BLaER1 treated with 17β-estradiol and CSF1 and Interleukin-3, amounts not matched to agents 10 nM and 100 nM (cell line): ENCODE data around the gene TFAM.
A peak's percentile ranks its signal among the peaks of the same experiment; 100 is the strongest.

Experiments used
- H3K27ac ChIP-seq, 11 experiments: shearing (Covaris generic); formaldehyde crosslinking; 2 replicates each; pipeline ENCODE4 v1.8.1; 2022
- H3K27me3 ChIP-seq, 11 experiments: shearing (Covaris generic); formaldehyde crosslinking; 2 replicates each; pipeline ENCODE4 v1.8.1; 2022
- H3K36me3 ChIP-seq, 11 experiments: shearing (Covaris generic); formaldehyde crosslinking; 2 replicates each; pipeline ENCODE4 v1.8.1; 2022
- H3K4me1 ChIP-seq, 10 experiments: shearing (Covaris generic); formaldehyde crosslinking; 2 replicates each; pipeline ENCODE4 v1.8.1; 2022
- H3K4me2 ChIP-seq, 11 experiments: shearing (Covaris generic); formaldehyde crosslinking; 2 replicates each; pipeline ENCODE4 v1.8.1; 2022
- H3K4me3 ChIP-seq, 10 experiments: shearing (Covaris generic); formaldehyde crosslinking; 2 replicates each; pipeline ENCODE4 v1.8.1; 2022
- H3K9ac ChIP-seq, 11 experiments: shearing (Covaris generic); formaldehyde crosslinking; 2 replicates each; pipeline ENCODE4 v1.8.1; 2022
- H3K9me3 ChIP-seq, 11 experiments: shearing (Covaris generic); formaldehyde crosslinking; replicated peaks in 1 of 11; 2 replicates each; pipeline ENCODE4 v1.8.1; 2022
- H4K20me1 ChIP-seq, 11 experiments: shearing (Covaris generic); formaldehyde crosslinking; 2 replicates each; pipeline ENCODE4 v1.8.1; 2022
- Cebpa-rat ChIP-seq, 11 experiments: shearing (Covaris generic); IDR thresholded peaks; 2 replicates each; pipeline ENCODE4 v1.8.1; 2022

TFAM gene

DNA sequence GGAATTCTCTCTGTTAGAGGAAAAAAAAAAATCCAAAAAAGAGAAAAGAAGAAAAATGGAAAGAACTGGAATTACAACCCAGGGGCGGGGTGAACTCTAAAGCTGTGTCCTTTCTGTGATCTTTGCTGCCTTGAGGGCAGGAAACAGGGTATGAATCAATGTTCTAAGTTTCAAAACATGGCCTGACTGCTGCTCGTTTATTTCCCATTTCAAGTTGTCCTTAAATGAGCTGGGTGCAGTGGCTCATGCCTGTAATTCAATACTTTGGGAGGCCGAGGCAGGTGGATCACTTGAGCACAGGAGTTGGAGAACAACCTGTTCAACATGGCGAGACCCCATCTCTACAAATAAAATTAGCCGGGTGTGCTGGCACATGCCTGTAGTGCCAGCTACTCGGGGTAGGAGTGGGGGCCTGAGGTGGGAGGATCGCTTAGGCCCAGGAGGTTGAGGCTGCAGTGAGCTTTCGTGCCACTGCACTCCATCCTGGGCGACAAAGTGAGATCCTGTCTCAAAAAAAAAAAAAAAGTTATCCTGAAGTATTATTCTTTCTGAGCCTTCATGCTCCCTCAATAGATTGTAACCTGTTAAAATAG, 24.7 kb upstream of the TFAM start:
- H3K9ac ChIP-seq = no peak overlapping the region
- H4K20me1 ChIP-seq = peaks cover 15 to 66% (median 54%) of the 10 kb centered on the region in 11 experiments; a peak in 20 of 22 replicates
- H3K4me1 ChIP-seq = peaks cover 5 to 37% (median 13%) of the 10 kb centered on the region in 10 experiments; a peak in 18 of 20 replicates
- H3K36me3 ChIP-seq = peaks cover 22 to 48% (median 39%) of the 10 kb centered on the region in 11 experiments; a peak in 20 of 22 replicates
- H3K4me2 ChIP-seq = peak overlapping the region in 7 of 11 experiments; percentile 13 to 55 (median 41); a peak in 12 of 22 replicates
- H3K9me3 ChIP-seq = no peaks in the 10 kb centered on the region
- H3K27me3 ChIP-seq = no peaks in the 10 kb centered on the region
- peak overlapping the region in 1 of 11 experiments; percentile 2; a peak in 1 of 22 replicates for H3K27ac ChIP-seq
- TF ChIP-seq Cebpa-rat (IDR thresholded peaks at IDR 0.05) = no peak
- no peak overlapping the region for H3K4me3 ChIP-seq

DNA sequence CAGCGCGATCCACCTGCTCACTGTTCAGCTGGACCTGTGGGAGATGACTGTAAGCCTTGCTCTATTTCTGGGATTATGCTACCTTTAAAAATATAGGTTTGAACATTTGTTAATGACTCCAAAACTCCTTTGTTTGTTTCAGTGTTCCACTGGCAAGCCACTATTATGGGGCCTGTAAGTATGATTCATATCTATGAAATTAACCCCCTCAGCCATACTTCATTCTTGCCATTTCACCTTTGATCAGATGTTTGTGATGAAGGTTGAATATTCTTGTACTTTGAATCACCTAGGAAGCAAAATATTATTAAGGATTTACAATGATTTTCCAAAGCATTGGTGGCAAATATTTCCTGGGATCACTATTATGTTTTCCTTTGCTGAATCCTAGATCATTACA, 23.9 kb upstream of the TFAM start:
- H3K4me3 ChIP-seq = no peak overlapping the region
- TF ChIP-seq Cebpa-rat (IDR thresholded peaks at IDR 0.05) = no peak
- peaks cover 13 to 63% (median 46%) of the 10 kb centered on the region in 11 experiments; a peak in 19 of 22 replicates for H4K20me1 ChIP-seq
- no peak overlapping the region for H3K9ac ChIP-seq
- peaks cover 25 to 57% (median 42%) of the 10 kb centered on the region in 11 experiments; a peak in 21 of 22 replicates for H3K36me3 ChIP-seq
- no peaks in the 10 kb centered on the region for H3K27me3 ChIP-seq
- peaks cover 5 to 34% (median 13%) of the 10 kb centered on the region in 10 experiments; a peak in 18 of 20 replicates for H3K4me1 ChIP-seq
- H3K4me2 ChIP-seq = no peak overlapping the region
- H3K27ac ChIP-seq = no peak overlapping the region
- H3K9me3 ChIP-seq = no peaks in the 10 kb centered on the region

DNA sequence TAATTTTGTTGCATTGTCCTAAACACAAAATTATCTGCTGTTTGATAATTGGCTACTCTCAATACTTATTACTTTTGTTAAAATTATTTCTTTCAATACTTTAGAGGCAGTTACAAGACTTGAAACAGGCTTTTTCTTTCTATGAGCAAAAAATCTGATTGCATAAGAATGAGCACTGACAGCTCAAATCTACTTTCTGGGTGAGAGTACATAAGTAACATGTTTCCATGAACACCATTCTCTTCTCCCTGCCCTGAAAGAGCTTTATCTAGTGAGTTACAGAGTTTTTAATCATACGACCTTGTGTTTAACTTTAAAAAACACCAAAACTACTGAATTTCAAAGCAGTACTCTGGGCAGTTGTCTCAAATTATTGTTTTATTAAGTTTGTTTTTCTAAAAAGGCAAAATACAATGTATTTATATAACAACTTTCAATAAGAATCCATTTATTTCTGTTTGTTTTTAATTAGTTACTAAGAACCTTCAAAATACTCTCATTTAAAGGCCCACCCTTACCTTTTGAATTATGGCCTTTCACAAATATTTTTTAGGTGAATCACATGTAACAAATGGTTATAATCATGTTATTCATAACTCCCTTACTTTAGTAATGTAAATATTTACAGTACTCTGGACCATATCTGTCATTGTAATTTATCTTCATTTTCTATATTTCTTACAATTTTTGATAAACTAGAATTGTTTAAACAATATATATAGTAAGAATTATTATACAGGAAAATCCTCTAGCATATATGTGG, 23.0 kb upstream of the TFAM start:
- H3K9me3 ChIP-seq = no peaks in the 10 kb centered on the region
- H3K27me3 ChIP-seq = no peaks in the 10 kb centered on the region
- H3K27ac ChIP-seq = no peak overlapping the region
- TF ChIP-seq Cebpa-rat (IDR thresholded peaks at IDR 0.05) = no peak
- H4K20me1 ChIP-seq = peaks cover 13 to 55% (median 38%) of the 10 kb centered on the region in 11 experiments; a peak in 19 of 22 replicates
- H3K36me3 ChIP-seq = peaks cover 32 to 65% (median 44%) of the 10 kb centered on the region in 11 experiments
- no peak overlapping the region for H3K4me3 ChIP-seq
- H3K4me2 ChIP-seq = no peak overlapping the region
- H3K4me1 ChIP-seq = peaks cover 5 to 26% (median 13%) of the 10 kb centered on the region in 10 experiments; a peak in 18 of 20 replicates
- H3K9ac ChIP-seq = no peak overlapping the region

DNA sequence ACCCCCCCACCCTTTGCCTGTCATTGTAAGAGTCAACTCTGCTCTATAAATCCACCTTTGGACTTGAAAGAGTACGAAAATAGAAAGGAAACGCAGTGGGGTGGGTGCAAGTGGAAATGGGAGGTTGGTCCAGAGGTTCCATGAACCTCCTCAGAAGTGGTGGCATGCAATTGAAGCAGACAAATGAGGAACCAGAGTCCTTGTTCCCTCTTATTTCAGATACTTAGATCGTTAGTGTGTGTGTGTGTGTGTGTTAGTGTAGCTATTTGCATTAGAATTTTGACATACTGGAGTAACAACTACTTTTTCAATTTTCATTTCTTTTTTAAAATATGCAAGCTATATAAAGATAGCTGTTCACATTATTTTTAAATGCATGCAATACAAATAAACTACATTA, 18.1 kb upstream of the TFAM start:
- H3K4me3 ChIP-seq = no peak overlapping the region
- peaks cover 23 to 73% (median 38%) of the 10 kb centered on the region in 11 experiments for H3K36me3 ChIP-seq
- H3K9me3 ChIP-seq = no peaks in the 10 kb centered on the region
- no peaks in the 10 kb centered on the region for H3K27me3 ChIP-seq
- H3K4me1 ChIP-seq = no peaks in the 10 kb centered on the region
- no peak overlapping the region for H3K9ac ChIP-seq
- no peak overlapping the region for H3K27ac ChIP-seq
- H4K20me1 ChIP-seq = peaks cover 0 to 9% (median 0%) of the 10 kb centered on the region in 11 experiments; a peak in 3 of 22 replicates
- no peak overlapping the region for H3K4me2 ChIP-seq
- TF ChIP-seq Cebpa-rat (IDR thresholded peaks at IDR 0.05) = no peak

DNA sequence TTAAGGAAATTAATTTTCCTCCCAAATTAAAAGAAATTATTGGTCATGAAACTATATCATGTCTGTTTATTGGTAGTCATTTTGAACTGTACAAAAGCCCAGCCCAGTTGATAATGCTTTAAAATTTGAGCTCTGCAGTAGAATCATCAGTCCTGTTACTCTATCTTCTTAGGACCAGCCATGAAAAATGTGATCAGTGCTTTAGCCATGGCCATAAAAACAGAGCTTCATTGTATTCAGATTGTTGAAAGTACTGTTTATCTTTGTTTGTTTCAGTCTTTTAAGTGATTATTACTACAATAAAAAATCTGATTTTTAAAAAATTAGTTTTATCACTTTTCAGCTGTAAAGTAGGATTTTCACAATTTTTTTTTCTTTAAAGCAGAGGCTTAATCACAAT, 13.7 kb upstream of the TFAM start:
- Histone ChIP-seq H3K27me3 (no peaks in the 10 kb centered on the region), H3K9me3 (no peaks in the 10 kb centered on the region), H3K27ac (no peak overlapping the region), H3K4me3 (no peak overlapping the region), H3K9ac (no peak overlapping the region), H4K20me1 (peaks cover 0 to 7% (median 0%) of the 10 kb centered on the region in 11 experiments; a peak in 2 of 22 replicates), H3K4me1 (no peaks in the 10 kb centered on the region; a peak in 1 of 20 replicates), H3K36me3 (peaks cover 3 to 51% (median 13%) of the 10 kb centered on the region in 11 experiments; a peak in 15 of 22 replicates), H3K4me2 (no peak overlapping the region)
- no peak for TF ChIP-seq Cebpa-rat (IDR thresholded peaks at IDR 0.05)

DNA sequence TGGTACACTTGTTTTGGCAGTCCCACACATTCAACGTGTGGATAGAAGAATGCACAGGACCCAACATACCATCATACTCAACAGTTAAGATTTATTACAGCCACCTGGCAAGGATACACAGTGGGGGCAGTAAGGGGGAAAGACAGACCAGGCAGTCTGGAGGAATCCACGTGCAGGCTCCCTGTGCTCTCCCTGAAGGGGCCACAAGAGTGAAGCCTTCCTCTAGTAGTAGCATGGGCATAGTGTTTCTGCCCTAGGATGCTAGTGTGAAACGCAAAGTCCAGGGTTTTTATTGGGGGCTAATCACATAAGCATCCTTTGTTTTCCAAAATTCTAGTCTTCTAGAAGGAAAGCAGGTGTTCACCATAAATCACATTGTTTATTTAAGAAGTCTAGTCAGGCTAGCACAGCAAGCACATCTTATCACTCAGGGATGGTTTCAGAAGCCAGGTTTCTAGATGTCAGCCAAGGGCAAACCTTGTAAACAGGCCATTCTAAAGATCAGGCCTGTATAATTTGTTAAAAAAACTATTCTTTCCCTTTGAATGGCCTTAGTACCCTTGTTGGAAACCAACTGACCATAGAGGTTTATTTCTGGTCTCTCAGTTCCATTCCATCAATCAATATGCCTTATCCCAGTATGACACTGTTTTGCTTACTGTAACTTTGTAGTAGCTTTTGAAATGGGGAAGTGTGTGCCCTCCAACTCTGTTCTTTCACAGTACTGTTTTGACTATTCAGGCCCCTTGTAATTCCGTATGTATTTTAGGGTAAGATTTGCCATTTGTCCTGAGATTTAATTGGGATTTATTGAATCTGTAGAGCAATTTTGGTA, 12.4 kb upstream of the TFAM start:
- no peaks in the 10 kb centered on the region for H3K27me3 ChIP-seq
- peaks cover 0 to 7% (median 0%) of the 10 kb centered on the region in 11 experiments; a peak in 1 of 22 replicates for H4K20me1 ChIP-seq
- no peaks in the 10 kb centered on the region for H3K9me3 ChIP-seq
- H3K9ac ChIP-seq = no peak overlapping the region
- peaks cover 0 to 52% (median 6%) of the 10 kb centered on the region in 11 experiments; a peak in 6 of 22 replicates for H3K36me3 ChIP-seq
- no peaks in the 10 kb centered on the region; a peak in 1 of 20 replicates for H3K4me1 ChIP-seq
- no peak overlapping the region for H3K27ac ChIP-seq
- H3K4me3 ChIP-seq = no peak overlapping the region
- TF ChIP-seq Cebpa-rat (IDR thresholded peaks at IDR 0.05) = no peak
- no peak overlapping the region for H3K4me2 ChIP-seq

DNA sequence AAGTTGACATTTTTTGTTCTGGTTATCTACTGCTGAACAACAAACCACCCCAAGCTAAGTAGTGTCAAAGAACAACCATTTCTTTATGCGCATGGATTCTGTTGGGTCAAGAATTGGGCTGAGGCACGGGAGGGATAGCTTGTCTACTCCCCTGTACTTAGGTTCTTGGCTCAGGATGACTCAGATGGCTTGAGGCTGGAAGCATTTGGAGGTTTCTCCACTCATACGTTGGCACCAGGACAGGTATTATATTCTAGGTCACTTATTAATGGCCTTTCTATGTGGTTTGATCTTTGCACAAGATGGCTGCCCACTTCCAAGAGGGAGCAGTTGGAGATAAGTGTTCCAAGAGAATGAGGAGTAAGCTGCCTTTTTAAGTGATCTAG, 11.8 kb upstream of the TFAM start:
- no peaks in the 10 kb centered on the region for H3K27me3 ChIP-seq
- no peak overlapping the region for H3K4me2 ChIP-seq
- no peaks in the 10 kb centered on the region for H3K9me3 ChIP-seq
- no peak overlapping the region for H3K27ac ChIP-seq
- H3K4me1 ChIP-seq = no peaks in the 10 kb centered on the region; a peak in 1 of 20 replicates
- H4K20me1 ChIP-seq = 0 out of 22 replicates have a peak, but pooled peaks cover 0 to 4% (median 0%) of the 10 kb centered on the region in 11 experiments
- H3K9ac ChIP-seq = no peak overlapping the region
- no peak for TF ChIP-seq Cebpa-rat (IDR thresholded peaks at IDR 0.05)
- H3K4me3 ChIP-seq = no peak overlapping the region
- H3K36me3 ChIP-seq = peaks cover 0 to 54% (median 6%) of the 10 kb centered on the region in 11 experiments; a peak in 6 of 22 replicates

DNA sequence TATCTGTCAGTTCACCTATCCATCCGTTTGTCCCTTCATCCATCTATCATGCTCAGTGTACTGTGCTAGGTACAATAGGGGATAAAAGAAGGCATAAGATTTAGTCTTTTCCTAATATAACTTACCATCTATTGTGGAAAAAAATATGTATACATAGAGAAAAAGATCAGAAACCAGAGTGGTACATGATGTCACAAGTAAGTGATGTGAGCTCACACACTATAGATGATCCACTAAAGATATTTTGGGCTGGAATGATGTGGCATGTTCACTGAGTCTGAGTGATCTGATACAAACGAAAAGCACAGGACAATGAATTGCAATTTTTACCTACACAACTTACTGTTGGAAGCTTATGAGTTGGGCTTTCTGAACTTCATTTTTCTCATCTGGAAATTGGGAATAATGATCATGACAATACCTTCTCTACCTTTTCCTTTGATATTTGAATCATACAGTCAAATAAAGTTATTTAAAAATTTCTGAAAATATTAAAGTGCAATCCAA, 2.7 kb upstream of the TFAM start:
- TF ChIP-seq Cebpa-rat (IDR thresholded peaks at IDR 0.05) = no peak
- Histone ChIP-seq H3K36me3 (peaks cover 0 to 15% (median 11%) of the 10 kb centered on the region in 11 experiments; a peak in 19 of 22 replicates), H3K4me3 (no peak overlapping the region), H3K4me1 (peaks cover 19 to 34% (median 24%) of the 10 kb centered on the region in 10 experiments), H3K27ac (no peak overlapping the region; a peak in 1 of 22 replicates), H3K4me2 (no peak overlapping the region), H3K9me3 (no peaks in the 10 kb centered on the region), H4K20me1 (peaks cover 0 to 22% (median 16%) of the 10 kb centered on the region in 11 experiments; a peak in 14 of 22 replicates), H3K27me3 (no peaks in the 10 kb centered on the region), H3K9ac (no peak overlapping the region)
